Vagina (tissue), 2 donors: ENCODE data around the gene TLCD3B. TPM values are rescaled to one million over a fixed set of nuclear protein-coding genes. Genes with fewer than 3 reads are reported as not detected.

ENCODE experiments used
- DNase-seq, 2 donors: peaks; one replicate each; pipeline ENCODE4 v3.0.0-alpha.2; 2017; ENCODE audit errors: extremely low spot score in 2 of 2
- H3K27ac ChIP-seq: fragments of 200-600 bp; sonication (generic); one replicate; pipeline ENCODE4 v1.5.1; 2019
- H3K27me3 ChIP-seq: fragments of 200-600 bp; sonication (generic); one replicate; pipeline ENCODE4 v1.5.1; 2019
- H3K36me3 ChIP-seq, 2 donors: fragments of 200-600 bp; sonication (generic); one replicate each; pipeline ENCODE4 v1.5.1; 2017 to 2019
- H3K4me1 ChIP-seq: fragments of 200-600 bp; sonication (generic); one replicate; pipeline ENCODE4 v1.5.1; 2019
- H3K4me3 ChIP-seq, 2 donors: fragments of 200-600 bp; sonication (generic); 1 replicate in 1 of 2; 2 replicates in 1 of 2; pipeline ENCODE4 v1.5.1; 2016 to 2019
- H3K9me3 ChIP-seq: fragments of 200-600 bp; sonication (generic); one replicate; pipeline ENCODE4 v1.5.1; 2019
- POLR2A ChIP-seq, 2 donors: fragments of 450-650 bp; IDR thresholded peaks; one replicate each; pipeline ENCODE4 v1.6.1; 2017; ENCODE audit warnings: antibody characterized with exemption in 2 of 2, mild to moderate bottlenecking in 2 of 2, moderate library complexity in 2 of 2
- POLR2AphosphoS5 ChIP-seq, 2 donors: sonication (generic); formaldehyde crosslinking; IDR thresholded peaks; one replicate each; pipeline ENCODE4 v1.9.0; 2017; ENCODE audit warnings: antibody characterized with exemption in 2 of 2, mild to moderate bottlenecking in 2 of 2, low read depth in 1 of 2; ENCODE audit not compliant: insufficient read depth in 1 of 2
- intact Hi-C: fragments of 100-400 bp; cut with DNase I; formaldehyde crosslinking; loops from one replicate; pipeline ENCODE4 v1.15.1; 2023
- total RNA-seq: library from RNA; depleted of rRNA; stranded (reverse); fragments of >200 nt; gene quantifications from one replicate; pipeline ENCODE4 v1.2.3, GENCODE V29; 2016
- TF ChIP-seq, protein P1 (sequence below), 3 experiments: fragments of 450-650 bp in 2 of 3; fragments of 200-600 bp in 1 of 3; sonication (generic) in 1 of 3; IDR thresholded peaks; one replicate each; pipeline ENCODE4 v1.5.1; 2017 to 2019; ENCODE audit warnings: antibody characterized with exemption in 3 of 3, mild to moderate bottlenecking in 2 of 3, moderate library complexity in 2 of 3

Gene TLCD3B
- total RNA-seq, 1 donor from 2014 or later = 0.98 TPM

DNA sequence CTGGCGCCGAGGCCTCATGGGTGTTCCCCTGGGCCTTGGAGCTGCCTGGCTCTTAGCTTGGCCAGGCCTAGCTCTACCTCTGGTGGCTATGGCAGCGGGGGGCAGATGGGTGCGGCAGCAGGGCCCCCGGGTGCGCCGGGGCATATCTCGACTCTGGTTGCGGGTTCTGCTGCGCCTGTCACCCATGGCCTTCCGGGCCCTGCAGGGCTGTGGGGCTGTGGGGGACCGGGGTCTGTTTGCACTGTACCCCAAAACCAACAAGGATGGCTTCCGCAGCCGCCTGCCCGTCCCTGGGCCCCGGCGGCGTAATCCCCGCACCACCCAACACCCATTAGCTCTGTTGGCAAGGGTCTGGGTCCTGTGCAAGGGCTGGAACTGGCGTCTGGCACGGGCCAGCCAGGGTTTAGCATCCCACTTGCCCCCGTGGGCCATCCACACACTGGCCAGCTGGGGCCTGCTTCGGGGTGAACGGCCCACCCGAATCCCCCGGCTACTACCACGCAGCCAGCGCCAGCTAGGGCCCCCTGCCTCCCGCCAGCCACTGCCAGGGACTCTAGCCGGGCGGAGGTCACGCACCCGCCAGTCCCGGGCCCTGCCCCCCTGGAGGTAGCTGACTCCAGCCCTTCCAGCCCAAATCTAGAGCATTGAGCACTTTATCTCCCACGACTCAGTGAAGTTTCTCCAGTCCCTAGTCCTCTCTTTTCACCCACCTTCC, 43.5 kb downstream of the TLCD3B start:
- TF ChIP-seq, protein P1, sequence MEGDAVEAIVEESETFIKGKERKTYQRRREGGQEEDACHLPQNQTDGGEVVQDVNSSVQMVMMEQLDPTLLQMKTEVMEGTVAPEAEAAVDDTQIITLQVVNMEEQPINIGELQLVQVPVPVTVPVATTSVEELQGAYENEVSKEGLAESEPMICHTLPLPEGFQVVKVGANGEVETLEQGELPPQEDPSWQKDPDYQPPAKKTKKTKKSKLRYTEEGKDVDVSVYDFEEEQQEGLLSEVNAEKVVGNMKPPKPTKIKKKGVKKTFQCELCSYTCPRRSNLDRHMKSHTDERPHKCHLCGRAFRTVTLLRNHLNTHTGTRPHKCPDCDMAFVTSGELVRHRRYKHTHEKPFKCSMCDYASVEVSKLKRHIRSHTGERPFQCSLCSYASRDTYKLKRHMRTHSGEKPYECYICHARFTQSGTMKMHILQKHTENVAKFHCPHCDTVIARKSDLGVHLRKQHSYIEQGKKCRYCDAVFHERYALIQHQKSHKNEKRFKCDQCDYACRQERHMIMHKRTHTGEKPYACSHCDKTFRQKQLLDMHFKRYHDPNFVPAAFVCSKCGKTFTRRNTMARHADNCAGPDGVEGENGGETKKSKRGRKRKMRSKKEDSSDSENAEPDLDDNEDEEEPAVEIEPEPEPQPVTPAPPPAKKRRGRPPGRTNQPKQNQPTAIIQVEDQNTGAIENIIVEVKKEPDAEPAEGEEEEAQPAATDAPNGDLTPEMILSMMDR (IDR thresholded peaks at IDR 0.05) = no peak
- no peak for TF ChIP-seq POLR2AphosphoS5 (IDR thresholded peaks at IDR 0.05; ENCODE audit: insufficient read depth in 1 of 2, low read depth in 1 of 2)
- TF ChIP-seq POLR2A (IDR thresholded peaks at IDR 0.05) = no peak
- DNase-seq = no peak
- intact Hi-C loops = no loop called here
- H3K9me3 ChIP-seq = no peaks in the 10 kb centered on the region
- H3K27ac ChIP-seq = no peak overlapping the region
- peaks cover 0 to 75% of the 10 kb centered on the region in 2 donors for H3K36me3 ChIP-seq
- no peaks in the 10 kb centered on the region for H3K4me1 ChIP-seq
- H3K4me3 ChIP-seq = no peak overlapping the region
- H3K27me3 ChIP-seq = no peaks in the 10 kb centered on the region

- DNase-seq = no peak
- Histone ChIP-seq H3K36me3 (peaks cover 0 to 81% of the 10 kb centered on the region in 2 donors), H3K27me3 (no peaks in the 10 kb centered on the region), H3K4me3 (no peak overlapping the region), H3K27ac (no peak overlapping the region), H3K4me1 (no peaks in the 10 kb centered on the region), H3K9me3 (no peaks in the 10 kb centered on the region)
- TF ChIP-seq POLR2AphosphoS5 (IDR thresholded peaks at IDR 0.05; ENCODE audit: insufficient read depth in 1 of 2, low read depth in 1 of 2) (no peak), POLR2A (IDR thresholded peaks at IDR 0.05) (no peak)
- TF ChIP-seq, protein P1 (IDR thresholded peaks at IDR 0.05) = no peak
- intact Hi-C loops = no loop called here
Observed at GRCh38 chr16:29986931-29987330, 44.1 kb downstream of the TLCD3B start.

DNA sequence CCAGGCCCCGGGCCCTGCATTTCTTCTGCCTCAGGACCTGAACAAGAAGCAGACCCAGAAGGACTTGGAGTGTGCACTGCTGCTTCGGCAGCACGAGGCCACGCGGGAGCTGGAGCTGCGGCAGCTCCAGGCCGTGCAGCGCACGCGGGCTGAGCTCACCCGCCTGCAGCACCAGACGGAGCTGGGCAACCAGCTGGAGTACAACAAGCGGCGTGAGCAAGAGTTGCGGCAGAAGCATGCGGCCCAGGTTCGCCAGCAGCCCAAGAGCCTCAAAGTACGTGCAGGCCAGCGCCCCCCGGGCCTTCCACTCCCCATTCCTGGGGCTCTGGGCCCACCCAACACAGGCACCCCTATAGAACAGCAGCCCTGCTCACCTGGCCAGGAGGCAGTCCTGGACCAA, 44.8 kb downstream of the TLCD3B start:
- Histone ChIP-seq H3K36me3 (peaks cover 0 to 83% of the 10 kb centered on the region in 2 donors), H3K4me1 (no peaks in the 10 kb centered on the region), H3K4me3 (no peak overlapping the region), H3K9me3 (no peaks in the 10 kb centered on the region), H3K27ac (no peak overlapping the region), H3K27me3 (no peaks in the 10 kb centered on the region)
- DNase-seq = no peak
- TF ChIP-seq POLR2AphosphoS5 (IDR thresholded peaks at IDR 0.05; ENCODE audit: insufficient read depth in 1 of 2, low read depth in 1 of 2) (no peak), POLR2A (IDR thresholded peaks at IDR 0.05) (no peak)
- TF ChIP-seq, protein P1 (IDR thresholded peaks at IDR 0.05) = no peak
- intact Hi-C loops = no loop called here

GRCh38 chr16:29985271-29985811, 45.7 kb downstream of the TLCD3B start:
- Histone ChIP-seq H3K27ac (no peak overlapping the region), H3K4me1 (no peaks in the 10 kb centered on the region), H3K27me3 (no peaks in the 10 kb centered on the region), H3K4me3 (no peak overlapping the region), H3K9me3 (no peaks in the 10 kb centered on the region), H3K36me3 (peaks cover 0 to 83% of the 10 kb centered on the region in 2 donors)
- TF ChIP-seq, protein P1 (IDR thresholded peaks at IDR 0.05) = no peak
- DNase-seq = no peak
- intact Hi-C loops = no loop called here

DNA sequence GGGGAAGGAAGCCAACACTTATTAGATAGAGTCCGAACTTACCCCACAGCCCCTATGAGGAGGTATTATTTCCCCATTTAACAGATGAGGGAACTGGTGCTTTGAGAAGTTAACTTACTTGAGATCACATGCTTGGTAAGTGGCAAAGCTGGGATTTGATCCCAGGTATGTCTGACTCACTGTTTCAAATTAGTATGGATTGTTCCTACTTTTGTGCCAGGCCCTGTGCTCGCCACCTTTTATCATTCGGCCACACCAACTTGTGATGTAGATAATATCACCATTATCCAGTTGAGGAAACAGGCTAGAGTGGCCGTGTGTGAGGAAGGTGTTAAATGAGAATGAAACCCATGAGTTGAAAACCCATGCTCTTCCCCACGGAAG, 46.3 kb downstream of the TLCD3B start:
- intact Hi-C loops = no loop called here
- peaks cover 0 to 88% of the 10 kb centered on the region in 2 donors for H3K36me3 ChIP-seq
- TF ChIP-seq, protein P1 (IDR thresholded peaks at IDR 0.05) = no peak
- TF ChIP-seq POLR2A (IDR thresholded peaks at IDR 0.05) (no peak), POLR2AphosphoS5 (IDR thresholded peaks at IDR 0.05; ENCODE audit: insufficient read depth in 1 of 2, low read depth in 1 of 2) (no peak)

More for the DNA sequence above, 46.3 kb downstream of the TLCD3B start:
- no peaks in the 10 kb centered on the region for H3K9me3 ChIP-seq
- H3K4me1 ChIP-seq = no peaks in the 10 kb centered on the region
- no peak overlapping the region for H3K27ac ChIP-seq
- no peak overlapping the region for H3K4me3 ChIP-seq
- no peak for DNase-seq
- no peaks in the 10 kb centered on the region for H3K27me3 ChIP-seq
